ENCODE results near the gene EVI5L. TPM values are rescaled to one million over a fixed set of nuclear protein-coding genes. Genes with fewer than 3 reads are reported as not detected.

EVI5L gene
- total and polyA plus RNA-seq, 2 of the 8 experiments (the other 6 are each of a cell fraction or from before 2014, with no cell fraction given): 7.2 to 11.0 TPM

DNA sequence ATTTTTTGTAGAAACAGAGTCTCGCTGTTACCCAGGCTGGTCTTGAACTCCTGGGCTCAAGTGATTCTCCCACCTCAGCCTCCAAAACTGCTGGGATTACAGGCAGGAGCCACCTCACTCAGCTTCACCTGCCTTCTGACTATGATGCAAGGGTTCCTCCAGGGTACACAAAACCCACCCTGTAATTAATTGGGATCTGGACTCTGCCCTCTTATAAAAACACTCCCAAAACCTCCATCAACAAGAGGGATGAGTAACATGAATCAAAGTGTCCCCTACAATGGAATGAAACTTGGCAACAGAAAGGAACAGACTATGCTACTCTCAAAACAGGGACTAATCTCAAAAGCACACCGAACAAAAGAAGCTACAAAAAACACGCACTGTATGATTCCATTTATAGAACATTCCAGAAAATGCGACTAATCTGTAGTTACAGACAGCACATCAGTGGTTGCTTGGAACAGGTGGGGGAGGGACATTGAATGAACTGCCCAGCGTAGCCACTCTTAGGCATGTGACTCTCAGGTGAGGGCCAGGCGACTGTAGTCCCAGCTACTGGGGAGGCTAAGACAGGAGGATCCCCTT lies 47.3 kb downstream of the EVI5L start (continued):
- TF ChIP-seq CHD7 (IDR thresholded peaks at IDR 0.05; ENCODE audit: insufficient replicate concordance, low read length): no peak
- TF ChIP-seq CHD2 (IDR thresholded peaks at IDR 0.05; ENCODE audit: low read length): no peak
- no peak for TF ChIP-seq SIRT6 (IDR thresholded peaks at IDR 0.05; ENCODE audit: low read length)
- TF ChIP-seq SIX5 (IDR thresholded peaks at IDR 0.05; ENCODE audit: low read depth, low read length): no peak
- TF ChIP-seq SAP30 (IDR thresholded peaks at IDR 0.05; ENCODE audit: insufficient read depth, insufficient replicate concordance, low read length): no peak
- no peak for TF ChIP-seq SRF (IDR thresholded peaks at IDR 0.05; ENCODE audit: low read depth, low read length)
- TF ChIP-seq RBBP5 (IDR thresholded peaks at IDR 0.05; ENCODE audit: borderline replicate concordance, low read depth, low read length): no peak
- no peak for TF ChIP-seq NRF1 (IDR thresholded peaks at IDR 0.05; ENCODE audit: low read depth, low read length)
